GM12892 (cell line): ENCODE measurements around the gene ZNF275.

Experiments
- DNase-seq: peaks from one replicate; pipeline ENCODE4 v3.0.0; 2011; ENCODE audit not compliant: insufficient read length
- FAIRE-seq: peaks from 2 replicates; lab custom pipeline; 2011; peaks lifted over from hg19 to GRCh38; lab: Jason Lieb, UNC
- POLR2A ChIP-seq: IDR thresholded peaks from 2 replicates; pipeline ENCODE4 v1.6.1; 2011; ENCODE audit warnings: low read depth, low read length, control low read depth
- POLR2AphosphoS5 ChIP-seq: IDR thresholded peaks from 2 replicates; pipeline ENCODE4 v1.6.1; 2011; ENCODE audit warnings: low read depth, low read length, control low read depth
- TAF1 ChIP-seq: IDR thresholded peaks from 2 replicates; pipeline ENCODE4 v1.6.1; 2011; ENCODE audit warnings: low read depth, mild to moderate bottlenecking, control low read depth, low read length, borderline replicate concordance

Gene ZNF275

DNA sequence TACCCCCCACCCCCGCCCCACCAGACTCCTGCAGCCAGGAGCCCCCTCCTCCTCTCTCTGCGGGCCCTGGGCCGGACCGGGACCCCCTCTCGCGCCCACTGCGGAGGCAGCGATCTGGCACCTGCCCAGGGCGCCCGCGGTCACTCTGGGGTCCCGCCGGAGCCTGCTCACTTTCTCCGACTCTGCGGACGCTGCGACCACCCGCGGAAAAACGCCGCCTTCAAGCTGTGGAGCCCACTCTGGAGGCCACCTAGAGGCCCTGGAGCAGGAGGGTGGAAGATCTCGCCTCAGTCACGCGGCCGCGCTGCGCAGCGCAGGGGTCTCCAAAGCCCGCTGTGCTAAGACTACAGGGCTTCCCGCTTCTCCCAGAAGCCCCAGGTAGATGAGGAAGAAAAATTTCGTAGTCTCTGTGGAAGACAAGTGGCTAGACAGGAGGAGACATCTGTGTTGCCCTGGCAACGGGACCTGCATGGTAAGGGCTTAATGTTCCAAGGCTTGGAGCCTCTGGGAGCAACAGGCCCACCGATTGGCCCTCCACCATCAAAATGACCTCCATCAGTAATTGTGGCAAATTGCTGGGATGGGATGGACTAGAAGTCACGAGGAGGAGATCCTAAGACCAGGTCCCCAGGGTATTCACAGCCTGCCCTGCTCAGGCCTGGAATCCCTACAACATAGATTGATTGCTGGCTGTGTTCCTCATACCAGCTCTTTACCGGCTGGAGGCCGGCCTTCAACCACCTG, 12.4 kb upstream of the ZNF275 start, which contains the start of gene PNMA6F:
Gene PNMA6F (minus strand): TSS at position 387 of the 744 bp plus-strand sequence. CDS start 1,093 bp downstream, outside the sequence.
- FAIRE-seq = no peak
- TF ChIP-seq POLR2AphosphoS5 = no peak
- TF ChIP-seq POLR2A = no peak
- no peak for TF ChIP-seq TAF1
- DNase-seq = no peak

GRCh38 chrX:153327561-153327960, 6.4 kb upstream of the ZNF275 start:
- DNase-seq = no peak
- no peak for FAIRE-seq
- no peak for TF ChIP-seq POLR2AphosphoS5
- no peak for TF ChIP-seq TAF1
- no peak for TF ChIP-seq POLR2A

GRCh38 chrX:153333266-153333665, 687 bp upstream of the ZNF275 start:
- no peak for TF ChIP-seq POLR2AphosphoS5
- no peak for TF ChIP-seq TAF1
- DNase-seq (no peak), FAIRE-seq (peak; percentile 62)

- FAIRE-seq (no peak), DNase-seq (no peak)
- no peak for TF ChIP-seq POLR2AphosphoS5
- TF ChIP-seq POLR2A = no peak
- TF ChIP-seq TAF1 = no peak
These were observed 822 bp downstream of the ZNF275 start for GRCh38 chrX:153334654-153335295.

DNA sequence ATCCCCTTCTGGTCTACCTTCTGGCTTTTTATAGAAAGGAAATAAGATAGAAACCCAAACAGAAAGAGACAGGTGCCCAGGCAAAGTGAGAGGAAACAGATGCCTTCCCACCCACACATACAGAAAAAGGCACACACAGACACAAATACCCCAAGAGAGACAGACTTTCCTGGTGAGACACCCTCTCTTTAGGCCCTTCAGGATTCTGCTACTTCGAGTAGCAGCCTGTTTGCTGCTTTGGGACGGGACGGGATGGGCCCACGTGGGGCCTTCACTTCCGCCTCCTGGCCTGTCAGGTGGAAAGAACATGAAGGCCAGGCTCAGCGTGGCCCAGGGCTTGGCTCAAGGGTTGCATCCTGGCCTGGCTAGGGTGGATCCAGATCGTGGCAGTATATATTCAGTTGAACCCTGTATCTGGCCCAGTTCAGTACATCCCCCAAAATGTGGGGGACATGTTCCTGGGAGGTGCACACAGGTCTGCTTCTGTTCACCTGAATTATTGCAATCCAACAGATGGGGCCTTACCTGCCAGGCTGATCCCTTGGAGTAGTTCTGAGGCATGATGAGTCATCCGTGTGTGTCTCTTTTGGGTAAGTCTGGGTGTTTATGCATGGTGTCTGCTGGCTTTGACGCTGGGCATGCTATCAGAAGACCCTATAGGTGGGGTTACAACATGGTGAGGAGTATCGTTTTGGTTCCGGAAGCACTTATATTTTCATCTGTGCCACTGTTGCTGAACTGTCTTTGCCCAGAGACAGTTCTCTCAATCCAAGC, 2.4 kb downstream of the ZNF275 start:
- TF ChIP-seq TAF1 (no peak), POLR2A (no peak), POLR2AphosphoS5 (no peak)
- DNase-seq = no peak
- FAIRE-seq = peak; percentile 72

GRCh38 chrX:153336988-153337387, 3.0 kb downstream of the ZNF275 start:
- FAIRE-seq (no peak), DNase-seq (no peak)
- no peak for TF ChIP-seq TAF1
- no peak for TF ChIP-seq POLR2AphosphoS5
- TF ChIP-seq POLR2A = no peak

DNA sequence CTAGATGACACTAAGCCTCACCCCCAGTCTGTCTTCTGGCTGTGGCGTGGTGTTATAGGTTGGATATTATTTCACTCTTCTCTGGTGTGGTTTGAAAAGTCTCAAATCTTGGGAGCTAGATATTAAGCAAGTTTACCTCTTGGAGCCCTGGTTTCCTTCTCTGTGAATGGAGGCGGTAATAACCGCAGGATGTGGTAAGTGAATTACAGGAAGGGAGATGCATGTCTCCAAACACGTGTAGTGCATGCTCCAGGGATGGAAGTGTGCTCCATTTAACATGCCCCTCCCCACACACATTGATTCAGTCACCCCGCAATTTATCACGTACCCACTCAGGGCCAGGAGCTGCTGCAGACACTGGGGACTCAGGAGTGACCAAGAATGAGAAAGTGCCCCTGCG, 4.9 kb downstream of the ZNF275 start:
- DNase-seq (no peak), FAIRE-seq (no peak)
- TF ChIP-seq POLR2AphosphoS5 (no peak), POLR2A (no peak), TAF1 (no peak)

- FAIRE-seq = no peak
- no peak for TF ChIP-seq POLR2AphosphoS5
- DNase-seq = no peak
These were observed 5.7 kb downstream of the ZNF275 start for GRCh38 chrX:153339662-153340061.

- no peak for FAIRE-seq
These were observed 6.2 kb downstream of the ZNF275 start for GRCh38 chrX:153340111-153340510.

GRCh38 chrX:153342762-153343558, 9.0 kb downstream of the ZNF275 start:
- no peak for DNase-seq
- TF ChIP-seq POLR2A (no peak), TAF1 (no peak), POLR2AphosphoS5 (no peak)
- FAIRE-seq = no peak

More at GRCh38 chrX:153340111-153340510, 6.2 kb downstream of the ZNF275 start:
- DNase-seq = no peak
- TF ChIP-seq TAF1 (no peak), POLR2A (no peak), POLR2AphosphoS5 (no peak)

DNA sequence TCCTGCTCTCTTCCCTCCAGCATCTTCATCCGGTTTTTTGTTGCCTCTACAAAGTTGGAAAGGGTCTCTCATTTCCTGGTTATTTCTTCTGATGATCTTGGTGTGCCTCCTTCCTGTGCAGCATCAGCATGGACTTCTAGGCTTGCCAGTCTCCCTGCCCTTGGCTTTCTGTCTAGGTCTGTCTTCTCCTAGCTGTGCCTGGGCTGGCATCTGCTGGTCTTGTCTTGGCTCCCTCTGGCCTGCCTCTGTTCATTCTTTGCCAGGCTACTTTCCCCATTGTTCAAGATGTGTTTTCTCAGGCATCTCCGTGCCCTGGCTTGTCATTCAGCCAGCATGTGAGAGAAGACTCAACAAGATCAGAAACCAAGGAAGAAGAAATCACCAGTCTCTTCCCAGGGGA, 9.7 kb downstream of the ZNF275 start:
- no peak for DNase-seq
- FAIRE-seq = no peak
- TF ChIP-seq TAF1 = no peak
- no peak for TF ChIP-seq POLR2A
- TF ChIP-seq POLR2AphosphoS5 = no peak
